ENCODE results near the gene LDLRAD4.

DNA sequence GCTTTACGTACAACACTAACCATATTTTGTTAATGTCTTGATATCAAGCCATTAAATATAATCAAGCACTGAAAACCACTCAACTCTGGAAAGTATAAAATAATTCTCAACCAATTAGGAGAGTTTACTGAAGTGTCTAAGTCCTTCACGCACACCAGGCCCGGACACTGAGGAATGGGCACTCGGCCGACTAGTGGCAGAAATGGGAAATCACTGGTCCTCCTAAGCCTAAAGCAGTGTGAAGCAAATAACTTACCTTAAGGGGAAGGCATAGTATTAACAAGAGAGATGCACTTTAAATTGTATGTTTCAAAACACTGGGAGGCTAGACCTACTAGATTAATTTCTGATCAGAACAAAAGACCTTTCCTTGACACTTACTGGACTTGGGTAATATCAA lies 462.1 kb downstream of the LDLRAD4 start:
- TF ChIP-seq, protein P1, sequence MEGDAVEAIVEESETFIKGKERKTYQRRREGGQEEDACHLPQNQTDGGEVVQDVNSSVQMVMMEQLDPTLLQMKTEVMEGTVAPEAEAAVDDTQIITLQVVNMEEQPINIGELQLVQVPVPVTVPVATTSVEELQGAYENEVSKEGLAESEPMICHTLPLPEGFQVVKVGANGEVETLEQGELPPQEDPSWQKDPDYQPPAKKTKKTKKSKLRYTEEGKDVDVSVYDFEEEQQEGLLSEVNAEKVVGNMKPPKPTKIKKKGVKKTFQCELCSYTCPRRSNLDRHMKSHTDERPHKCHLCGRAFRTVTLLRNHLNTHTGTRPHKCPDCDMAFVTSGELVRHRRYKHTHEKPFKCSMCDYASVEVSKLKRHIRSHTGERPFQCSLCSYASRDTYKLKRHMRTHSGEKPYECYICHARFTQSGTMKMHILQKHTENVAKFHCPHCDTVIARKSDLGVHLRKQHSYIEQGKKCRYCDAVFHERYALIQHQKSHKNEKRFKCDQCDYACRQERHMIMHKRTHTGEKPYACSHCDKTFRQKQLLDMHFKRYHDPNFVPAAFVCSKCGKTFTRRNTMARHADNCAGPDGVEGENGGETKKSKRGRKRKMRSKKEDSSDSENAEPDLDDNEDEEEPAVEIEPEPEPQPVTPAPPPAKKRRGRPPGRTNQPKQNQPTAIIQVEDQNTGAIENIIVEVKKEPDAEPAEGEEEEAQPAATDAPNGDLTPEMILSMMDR (IDR thresholded peaks at IDR 0.05), result peak in 3 of 7 experiments; percentile 13 to 38 (median 26)
- TF ChIP-seq POLR2A (IDR thresholded peaks at IDR 0.05), result no peak
- TF ChIP-seq EP300 (IDR thresholded peaks at IDR 0.05), result no peak

All from stomach (tissue), 4 donors.